GM19328 (cell line): ENCODE measurements around the gene GSN.

Source experiments
- ATAC-seq: cut with Tn5 transposase; IDR thresholded peaks from one replicate; pipeline ENCODE4 v1.9.1; 2021; ENCODE audit warnings: mild to moderate bottlenecking, moderate library complexity; ENCODE audit not compliant: unreplicated experiment

GSN gene

DNA sequence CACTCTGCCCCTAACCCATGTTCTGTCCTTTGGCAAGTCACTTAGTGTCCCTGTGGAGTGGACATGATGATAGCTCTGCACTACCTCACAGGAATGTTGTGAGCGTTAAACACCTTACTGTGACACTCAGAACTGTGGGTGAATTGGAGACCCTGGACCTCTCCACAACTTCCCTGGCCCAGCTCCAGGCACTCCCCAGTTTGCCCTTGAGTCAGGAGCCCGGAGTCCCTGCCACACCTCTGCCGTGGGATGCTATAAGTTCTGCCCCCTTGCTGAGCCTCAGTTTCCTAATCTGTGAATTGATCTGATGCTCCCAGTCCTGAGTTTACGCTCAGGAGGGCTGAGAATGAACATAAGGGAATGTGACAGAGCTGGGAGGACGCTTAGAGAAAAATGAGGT is 34.4 kb downstream of the GSN start:
- ATAC-seq = no peak

DNA sequence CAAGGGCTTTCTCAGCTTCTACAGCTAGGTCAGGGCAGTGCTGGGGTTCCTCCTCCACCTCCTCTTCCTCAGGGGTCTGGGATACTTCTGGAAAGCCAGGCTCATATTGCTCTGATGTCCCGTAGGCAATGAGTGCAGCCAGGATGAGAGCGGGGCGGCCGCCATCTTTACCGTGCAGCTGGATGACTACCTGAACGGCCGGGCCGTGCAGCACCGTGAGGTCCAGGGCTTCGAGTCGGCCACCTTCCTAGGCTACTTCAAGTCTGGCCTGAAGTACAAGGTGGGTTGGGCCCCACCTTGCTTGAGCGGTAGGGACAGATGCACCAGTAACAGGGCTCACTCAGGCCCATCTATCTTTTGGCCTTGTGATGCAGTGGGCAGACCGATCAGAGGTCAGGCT is 34.8 kb downstream of the GSN start:
- ATAC-seq = no peak

DNA sequence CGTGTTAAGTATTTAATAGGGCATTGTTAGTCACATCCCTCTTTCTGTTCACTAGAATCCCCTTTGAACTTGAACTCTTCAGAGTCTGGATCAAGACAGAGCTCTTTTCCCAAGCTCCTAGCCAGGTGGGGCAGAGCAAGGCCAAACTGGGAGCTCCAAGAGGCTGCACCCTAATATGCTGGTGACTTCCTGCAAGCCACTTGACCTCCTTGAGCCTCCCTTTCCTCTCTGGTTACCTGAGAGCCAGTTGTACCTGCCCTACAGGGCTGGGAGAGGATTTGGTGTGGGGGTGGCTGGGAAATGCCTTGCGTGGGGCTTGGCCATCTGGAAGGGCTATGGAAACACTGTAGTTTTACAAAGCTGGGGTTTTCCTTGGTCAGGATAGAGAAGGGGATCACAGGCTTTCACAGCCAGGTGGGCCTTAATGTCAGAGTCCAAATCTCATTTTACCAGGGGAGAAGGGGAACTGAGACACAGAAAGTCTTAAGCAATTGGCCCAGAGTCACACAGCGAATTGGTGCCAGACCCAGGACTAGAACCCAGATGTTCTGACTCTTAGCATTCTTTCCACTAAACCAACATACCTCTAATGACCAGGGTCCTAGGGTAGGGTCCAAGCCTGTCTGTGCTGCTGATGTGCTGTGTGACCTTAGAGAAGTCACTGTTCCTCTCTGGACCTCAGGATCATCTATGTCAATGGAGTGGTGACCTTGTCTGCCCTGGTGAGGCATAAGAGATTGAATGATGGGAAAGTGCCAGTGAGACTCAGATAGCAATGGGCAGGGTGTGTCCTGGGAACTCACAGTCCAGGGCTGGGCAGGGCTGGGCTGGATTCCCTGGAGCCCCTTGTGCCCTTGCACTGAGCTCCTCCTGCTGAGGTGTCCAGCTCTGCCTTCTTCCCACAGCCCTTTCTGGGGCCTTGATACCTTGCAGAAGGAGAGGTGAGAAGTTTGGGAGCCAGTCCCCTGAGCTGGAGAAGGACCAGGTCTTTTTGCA is 35.8 kb downstream of the GSN start:
- no peak for ATAC-seq

DNA sequence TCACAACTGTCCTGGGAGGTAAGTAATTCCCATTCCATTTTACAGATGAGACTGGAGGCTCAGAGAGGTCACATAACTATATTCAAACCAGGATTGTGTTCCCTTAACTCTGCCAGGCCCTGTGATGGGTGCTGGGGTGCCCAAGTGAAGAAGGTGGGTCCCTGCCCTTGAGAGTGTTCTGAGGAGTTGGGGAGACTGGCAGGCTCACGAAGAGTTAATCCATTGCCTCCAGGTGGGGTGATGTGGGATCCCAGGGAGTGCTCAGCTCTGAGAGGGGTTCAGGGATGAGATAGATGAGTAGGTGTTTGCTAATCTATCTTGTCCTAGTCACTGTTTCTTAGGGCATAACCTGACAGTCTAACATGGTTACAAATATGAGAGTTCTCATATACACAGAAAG is 36.7 kb downstream of the GSN start:
- no peak for ATAC-seq

DNA sequence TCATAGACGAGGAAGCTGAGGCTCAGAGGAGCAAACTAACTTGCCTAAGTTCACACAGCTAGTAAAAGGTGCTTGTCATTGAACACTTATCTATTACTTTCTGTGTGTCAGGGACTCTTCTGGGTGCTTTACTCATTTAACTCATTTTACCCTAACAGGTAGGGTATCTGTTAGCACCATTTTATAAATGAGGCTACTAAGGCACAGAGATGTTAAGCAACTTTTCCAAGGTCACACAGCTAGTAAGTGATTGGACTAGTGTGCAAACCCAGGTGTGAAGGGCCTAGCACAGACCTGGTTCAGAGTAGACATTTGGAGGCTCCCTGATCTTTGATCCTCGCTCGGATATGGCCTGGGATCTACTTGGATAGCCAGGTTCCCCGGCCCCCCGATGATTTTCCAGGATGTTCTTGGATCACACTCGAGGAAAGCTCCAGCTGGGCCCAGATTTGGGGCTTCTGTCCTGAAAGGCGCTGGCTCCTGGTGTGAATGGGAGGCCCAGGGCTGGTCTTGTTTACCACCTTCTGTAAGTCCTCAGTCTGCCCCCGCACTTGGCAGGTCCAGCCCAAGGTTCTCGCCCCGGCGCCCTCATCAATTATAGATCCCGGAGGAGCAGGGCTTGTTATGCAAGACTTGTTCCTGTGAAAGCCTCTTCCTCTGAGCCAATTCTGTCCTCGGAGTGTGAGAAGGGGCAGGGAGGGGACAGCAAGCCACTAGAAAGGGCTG is 37.5 kb downstream of the GSN start:
- ATAC-seq = no peak

DNA sequence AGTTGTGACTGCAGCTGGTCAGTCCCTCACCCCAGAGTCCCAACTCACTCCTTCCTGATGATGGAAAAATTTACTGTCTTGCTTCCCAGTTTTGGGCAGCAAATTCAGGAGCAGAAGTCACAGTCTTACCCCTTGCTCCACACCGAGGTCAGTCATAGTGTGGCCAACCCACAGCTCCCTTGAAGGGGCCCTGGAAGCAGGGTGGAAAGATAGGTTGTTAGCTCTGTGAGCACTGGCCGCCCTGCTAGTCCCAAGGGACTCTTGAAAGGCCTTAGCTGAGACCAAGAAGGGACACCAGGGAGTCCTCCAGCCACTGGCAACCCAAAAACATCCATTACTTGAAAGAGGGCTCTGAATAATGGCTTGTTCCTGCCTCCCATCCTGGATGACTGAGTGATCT is 40.0 kb downstream of the GSN start:
- no peak for ATAC-seq

DNA sequence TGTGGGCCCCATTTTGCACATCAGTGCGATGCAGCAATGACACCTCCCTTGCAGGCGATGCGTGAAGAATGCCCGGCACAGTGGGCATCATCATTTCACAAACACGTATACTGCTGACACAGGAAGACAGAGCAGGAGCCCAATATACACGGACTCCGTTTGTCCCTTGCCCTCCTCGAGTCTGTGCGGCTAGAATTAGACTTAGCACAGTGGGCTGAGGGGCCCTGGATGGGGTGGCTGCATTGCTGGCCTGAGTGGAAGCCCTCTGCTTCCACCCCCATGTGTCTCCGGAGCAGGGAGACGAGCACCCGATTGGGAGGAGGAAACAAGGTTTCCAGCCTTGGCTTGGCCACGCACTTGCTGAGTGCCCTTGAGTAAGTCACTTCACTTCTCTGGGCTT is 40.8 kb downstream of the GSN start:
- no peak for ATAC-seq

DNA sequence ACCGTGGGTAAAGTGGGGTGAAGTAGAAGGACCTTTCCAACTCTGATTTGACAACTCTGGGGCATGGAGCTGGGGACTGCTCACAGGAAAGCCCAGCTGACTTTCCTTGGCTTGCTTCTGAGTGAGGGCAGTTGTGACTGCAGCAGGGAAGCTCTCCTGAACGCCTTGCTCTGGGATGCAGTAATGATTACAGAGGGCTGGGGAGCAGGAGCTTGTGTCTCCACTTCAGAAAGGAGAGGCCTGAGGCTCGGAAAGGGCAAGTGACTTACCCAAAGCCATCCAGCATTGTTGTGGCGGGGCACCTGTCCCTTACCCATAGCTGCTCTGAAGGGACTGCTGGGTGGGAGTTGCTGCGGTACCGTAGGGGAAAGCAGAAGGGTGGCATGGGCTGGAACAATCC is 41.2 kb downstream of the GSN start:
- no peak for ATAC-seq

DNA sequence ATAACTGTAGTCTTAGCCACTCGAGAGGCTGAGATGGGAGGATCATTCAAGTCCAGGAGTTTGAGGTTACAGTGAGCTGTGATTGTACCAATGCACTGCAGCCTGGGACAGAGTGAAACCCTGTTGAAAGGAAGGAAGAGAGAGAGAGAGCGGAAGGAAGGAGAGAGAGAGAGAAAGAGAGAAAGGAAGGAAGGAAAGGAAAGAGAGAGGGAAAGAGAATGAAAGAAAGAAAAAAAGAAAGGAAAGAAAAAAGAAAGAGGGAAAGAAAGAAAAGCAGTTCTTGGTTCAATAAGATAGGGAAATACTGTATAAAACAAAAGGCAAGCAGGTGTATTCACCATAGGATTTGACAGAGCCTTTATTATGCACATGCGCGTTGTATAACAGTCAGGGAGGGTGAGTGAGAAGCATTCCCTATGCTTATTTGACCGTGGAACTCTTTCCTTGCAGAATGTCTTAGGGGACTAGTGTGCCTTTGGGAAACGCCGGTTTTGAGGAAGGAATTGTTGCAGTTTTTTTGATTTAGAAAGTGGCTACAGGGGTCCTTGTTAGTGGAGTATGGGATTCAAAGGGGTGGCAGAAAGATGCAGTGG is 42.0 kb downstream of the GSN start:
- no peak for ATAC-seq

DNA sequence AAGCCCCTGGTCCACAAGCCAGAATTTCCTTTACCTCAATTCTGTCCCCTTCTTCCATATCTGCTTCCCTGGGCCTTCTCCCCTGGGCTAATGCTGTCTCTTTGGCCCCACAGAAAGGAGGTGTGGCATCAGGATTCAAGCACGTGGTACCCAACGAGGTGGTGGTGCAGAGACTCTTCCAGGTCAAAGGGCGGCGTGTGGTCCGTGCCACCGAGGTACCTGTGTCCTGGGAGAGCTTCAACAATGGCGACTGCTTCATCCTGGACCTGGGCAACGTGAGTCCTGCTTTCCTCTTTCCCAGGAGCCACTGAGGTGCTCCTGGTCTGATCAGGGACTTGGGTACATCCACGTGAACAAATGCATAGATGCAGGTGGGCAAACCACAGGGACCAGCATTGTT is 42.6 kb downstream of the GSN start:
- ATAC-seq = no peak

DNA sequence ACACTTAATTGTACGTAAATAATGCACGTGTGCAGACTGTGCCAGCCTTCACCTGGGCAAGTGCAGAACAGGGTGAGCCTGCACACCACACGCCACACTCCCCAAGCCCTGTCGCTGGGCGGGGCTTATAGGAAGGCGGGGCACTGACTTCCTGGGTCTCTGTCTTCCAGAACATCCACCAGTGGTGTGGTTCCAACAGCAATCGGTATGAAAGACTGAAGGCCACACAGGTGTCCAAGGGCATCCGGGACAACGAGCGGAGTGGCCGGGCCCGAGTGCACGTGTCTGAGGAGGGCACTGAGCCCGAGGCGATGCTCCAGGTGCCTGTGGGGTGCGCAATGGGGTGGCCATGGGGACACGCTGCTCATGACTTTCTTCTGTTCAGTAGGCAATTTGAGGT is 44.2 kb downstream of the GSN start:
- ATAC-seq = no peak

DNA sequence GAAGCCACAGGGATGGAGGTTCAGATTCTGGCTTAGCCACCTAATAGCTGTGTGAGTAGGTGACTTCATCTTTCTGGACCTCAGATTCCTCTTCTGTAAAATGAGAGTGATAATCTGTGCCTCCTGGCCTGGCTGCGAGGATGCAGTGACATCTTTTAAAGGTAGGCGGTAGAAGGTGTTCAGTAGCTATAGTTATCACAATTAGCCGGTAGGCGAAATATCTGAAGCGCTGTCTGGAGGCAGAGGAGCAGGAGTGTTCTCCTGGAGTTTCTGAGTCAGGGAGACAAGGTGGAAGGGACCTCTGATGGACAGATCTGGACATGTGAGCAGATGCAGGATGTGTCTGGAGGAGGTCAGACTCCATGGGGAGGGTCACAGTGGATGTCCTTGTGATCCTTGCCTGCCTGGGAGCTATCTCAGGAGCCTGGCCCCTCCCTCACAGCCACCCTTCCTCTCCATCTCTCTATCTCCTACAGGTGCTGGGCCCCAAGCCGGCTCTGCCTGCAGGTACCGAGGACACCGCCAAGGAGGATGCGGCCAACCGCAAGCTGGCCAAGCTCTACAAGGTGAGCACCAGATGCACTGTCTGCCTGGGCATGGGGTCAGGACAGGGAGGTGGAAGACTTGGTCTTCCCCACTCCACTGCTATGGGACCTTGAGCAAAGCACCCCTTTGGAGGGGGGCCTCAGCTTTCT is 45.6 kb downstream of the GSN start:
- no peak for ATAC-seq

DNA sequence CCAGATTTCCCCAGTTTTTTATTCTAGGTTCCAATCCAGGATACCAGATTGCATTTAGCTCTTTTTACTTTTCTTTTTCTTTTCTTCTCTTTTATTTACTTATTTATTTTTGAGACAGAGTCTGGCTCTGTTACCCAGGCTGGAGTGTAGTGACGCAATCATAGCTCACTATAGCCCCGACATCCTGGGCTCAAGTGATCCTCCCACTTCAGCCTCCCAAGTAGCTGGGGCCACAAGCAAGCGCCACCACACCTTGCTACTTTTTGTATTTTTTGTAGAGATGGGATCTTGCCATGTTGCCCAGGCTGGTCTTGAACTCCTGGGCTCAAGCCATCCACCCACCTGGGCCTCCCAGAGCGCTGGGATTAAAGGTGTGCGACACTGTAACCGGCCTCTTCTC is 48.4 kb downstream of the GSN start:
- no peak for ATAC-seq

DNA sequence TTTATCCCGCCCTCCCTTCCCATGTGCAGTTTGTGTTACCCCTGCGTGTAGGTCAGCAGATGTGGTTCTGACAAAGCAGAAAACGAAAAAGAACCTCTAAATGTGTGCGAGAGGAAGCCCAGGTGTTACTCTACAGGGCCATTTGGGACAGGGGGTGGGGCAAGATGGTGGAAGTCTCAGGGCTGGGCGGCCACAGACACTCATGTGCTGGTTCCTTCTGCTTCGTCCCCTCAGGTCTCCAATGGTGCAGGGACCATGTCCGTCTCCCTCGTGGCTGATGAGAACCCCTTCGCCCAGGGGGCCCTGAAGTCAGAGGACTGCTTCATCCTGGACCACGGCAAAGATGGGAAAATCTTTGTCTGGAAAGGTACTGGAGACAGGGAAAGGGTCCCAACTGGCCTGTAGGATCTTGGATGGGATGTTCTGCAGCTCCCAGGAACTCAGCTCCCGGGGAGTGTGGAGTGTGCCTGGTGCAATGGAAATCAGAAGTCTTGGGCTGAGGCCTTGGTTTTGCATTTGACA is 49.0 kb downstream of the GSN start:
- no peak for ATAC-seq

DNA sequence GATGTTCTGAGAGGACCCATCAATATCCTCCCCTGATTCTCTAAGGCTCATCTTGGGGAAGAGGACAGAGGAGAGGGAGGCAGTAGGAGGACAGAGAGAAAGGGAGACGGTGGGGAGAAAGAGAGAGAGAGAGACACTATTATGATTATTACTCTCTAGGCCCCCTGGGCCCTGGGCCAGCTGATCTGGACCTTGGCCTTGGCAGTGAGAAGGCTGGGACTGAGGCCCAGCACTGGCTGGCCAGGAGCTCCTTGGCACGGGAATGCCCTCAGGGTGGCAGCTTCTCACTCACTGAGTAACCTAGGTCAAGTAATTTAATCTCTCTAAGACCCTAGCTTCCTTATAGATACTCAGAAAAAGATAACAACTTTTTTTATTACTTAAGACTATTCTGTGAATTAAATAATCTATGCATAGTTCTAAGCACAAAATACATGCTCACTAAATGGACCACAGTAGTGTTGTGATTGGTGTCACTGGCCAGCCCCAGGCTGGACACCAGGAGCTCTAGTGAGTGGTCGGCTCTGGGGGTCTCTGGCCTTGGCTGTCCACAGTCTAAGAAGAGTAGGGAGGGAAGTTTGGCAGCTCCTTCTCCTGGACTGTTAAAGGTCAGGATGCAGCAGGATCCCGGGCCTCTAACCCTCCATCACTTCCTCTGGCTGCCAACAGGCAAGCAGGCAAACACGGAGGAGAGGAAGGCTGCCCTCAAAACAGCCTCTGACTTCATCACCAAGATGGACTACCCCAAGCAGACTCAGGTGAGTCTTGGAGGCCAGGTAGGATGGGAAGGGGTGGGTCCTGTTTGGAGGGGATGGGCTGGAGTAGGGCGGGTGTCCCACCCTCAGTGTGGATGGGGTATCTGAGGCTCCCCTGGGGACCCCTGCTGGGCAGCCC is 50.0 kb downstream of the GSN start:
- no peak for ATAC-seq

DNA sequence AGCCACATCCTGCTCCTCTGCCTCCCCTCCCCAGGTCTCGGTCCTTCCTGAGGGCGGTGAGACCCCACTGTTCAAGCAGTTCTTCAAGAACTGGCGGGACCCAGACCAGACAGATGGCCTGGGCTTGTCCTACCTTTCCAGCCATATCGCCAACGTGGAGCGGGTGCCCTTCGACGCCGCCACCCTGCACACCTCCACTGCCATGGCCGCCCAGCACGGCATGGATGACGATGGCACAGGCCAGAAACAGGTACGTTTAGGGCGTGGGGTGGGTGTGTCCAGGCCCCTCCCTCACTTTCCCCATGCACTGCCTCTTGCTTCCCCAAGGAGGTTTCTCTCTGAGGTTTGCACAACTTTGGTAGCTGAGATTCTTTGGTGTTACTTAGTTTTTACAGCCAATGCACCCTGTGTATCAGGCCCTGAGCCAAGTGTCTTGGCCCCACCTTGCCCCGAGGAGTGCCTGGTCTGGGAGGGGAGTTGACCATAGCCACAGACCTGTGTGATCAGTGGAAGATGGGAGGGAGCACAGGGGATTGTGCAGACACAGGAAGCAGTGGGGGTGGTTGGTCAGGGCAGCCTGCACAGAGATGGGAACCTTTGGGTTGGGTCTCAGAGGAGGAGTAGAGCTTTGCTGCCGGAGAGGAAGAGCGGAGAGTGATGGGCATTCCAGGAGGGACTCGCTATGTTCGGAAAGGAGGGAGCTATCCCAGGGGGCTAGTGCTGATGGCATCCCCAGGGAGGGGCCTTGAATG is 50.8 kb downstream of the GSN start:
- no peak for ATAC-seq

DNA sequence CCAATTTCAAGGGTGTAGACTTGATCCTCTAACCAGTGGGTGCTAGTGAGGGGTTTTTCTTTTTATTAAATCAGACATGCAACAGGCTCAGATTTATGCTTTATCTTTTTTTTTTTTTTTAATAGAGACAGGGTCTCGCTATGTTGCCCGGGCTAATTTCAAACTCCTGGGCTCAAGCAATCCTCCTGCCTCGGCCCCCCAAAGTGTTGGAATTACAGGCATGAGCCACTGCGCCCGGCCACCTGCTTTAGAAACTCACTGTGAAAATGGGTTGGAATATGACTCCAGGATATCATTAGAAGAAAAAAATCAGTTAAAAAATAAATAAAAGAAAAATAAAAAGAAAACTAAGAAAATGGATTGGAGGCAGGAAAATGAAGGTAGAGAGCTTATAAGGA is 51.4 kb downstream of the GSN start:
- ATAC-seq = no peak

DNA sequence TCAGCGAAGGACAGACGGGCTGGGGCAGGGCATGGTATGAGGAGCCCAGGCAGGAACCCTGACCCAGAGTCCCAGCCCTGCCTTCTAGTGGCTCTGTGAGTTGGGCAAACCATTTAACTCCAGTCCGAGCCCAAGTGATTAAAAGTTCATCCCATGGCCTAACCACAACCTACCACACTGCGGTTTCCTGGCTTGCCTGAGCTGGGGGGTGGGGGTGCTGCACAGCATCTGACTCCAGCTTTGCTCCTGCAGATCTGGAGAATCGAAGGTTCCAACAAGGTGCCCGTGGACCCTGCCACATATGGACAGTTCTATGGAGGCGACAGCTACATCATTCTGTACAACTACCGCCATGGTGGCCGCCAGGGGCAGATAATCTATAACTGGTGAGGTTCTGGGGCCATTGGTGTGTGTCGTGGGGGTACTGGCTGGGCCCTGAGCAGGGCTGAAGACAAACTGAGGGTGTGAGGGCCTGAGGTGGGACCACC is 53.1 kb downstream of the GSN start:
- ATAC-seq = no peak
